WTC11 (cell line): Measurements from ENCODE around the gene CLDN2.

Experiments
- CBFB ChIP-seq: sonication (generic); formaldehyde crosslinking; IDR thresholded peaks from 2 replicates; pipeline ENCODE4 v1.8.1; 2022; ENCODE audit warnings: mild to moderate bottlenecking, low read depth, missing genetic modification reagents
- CTCF ChIP-seq: fragments of 200-600 bp; IDR thresholded peaks from 2 replicates; pipeline ENCODE4 v1.8.0; 2022; ENCODE audit warnings: antibody characterized with exemption
- HMGA2 ChIP-seq: fragments of 250-450 bp; sonication (Bioruptor Pico); IDR thresholded peaks from 2 replicates; pipeline ENCODE4 v1.4.0; 2021; ENCODE audit warnings: mild to moderate bottlenecking, moderate library complexity
- TF ChIP-seq, protein P1 (sequence below): sonication (generic); formaldehyde crosslinking; IDR thresholded peaks from 2 replicates; pipeline ENCODE4 v1.8.1; 2022; ENCODE audit warnings: mild to moderate bottlenecking, moderate library complexity, missing genetic modification reagents

GRCh38 chrX:106901341-106901740, 18.9 kb upstream of the CLDN2 start:
- TF ChIP-seq CTCF (no peak), HMGA2 (CRISPR knock-in tag) (no peak), CBFB (CRISPR knock-in tag) (no peak)
- TF ChIP-seq, protein P1, sequence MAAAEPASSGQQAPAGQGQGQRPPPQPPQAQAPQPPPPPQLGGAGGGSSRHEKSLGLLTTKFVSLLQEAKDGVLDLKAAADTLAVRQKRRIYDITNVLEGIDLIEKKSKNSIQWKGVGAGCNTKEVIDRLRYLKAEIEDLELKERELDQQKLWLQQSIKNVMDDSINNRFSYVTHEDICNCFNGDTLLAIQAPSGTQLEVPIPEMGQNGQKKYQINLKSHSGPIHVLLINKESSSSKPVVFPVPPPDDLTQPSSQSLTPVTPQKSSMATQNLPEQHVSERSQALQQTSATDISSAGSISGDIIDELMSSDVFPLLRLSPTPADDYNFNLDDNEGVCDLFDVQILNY = no peak
